ENCODE data around the gene IFT20.
"Not testable (repeated sequence)": the region's sequence is repeated elsewhere in the genome, so short reads cannot be mapped to it uniquely, and the experiment has no call there.

Gene IFT20

DNA sequence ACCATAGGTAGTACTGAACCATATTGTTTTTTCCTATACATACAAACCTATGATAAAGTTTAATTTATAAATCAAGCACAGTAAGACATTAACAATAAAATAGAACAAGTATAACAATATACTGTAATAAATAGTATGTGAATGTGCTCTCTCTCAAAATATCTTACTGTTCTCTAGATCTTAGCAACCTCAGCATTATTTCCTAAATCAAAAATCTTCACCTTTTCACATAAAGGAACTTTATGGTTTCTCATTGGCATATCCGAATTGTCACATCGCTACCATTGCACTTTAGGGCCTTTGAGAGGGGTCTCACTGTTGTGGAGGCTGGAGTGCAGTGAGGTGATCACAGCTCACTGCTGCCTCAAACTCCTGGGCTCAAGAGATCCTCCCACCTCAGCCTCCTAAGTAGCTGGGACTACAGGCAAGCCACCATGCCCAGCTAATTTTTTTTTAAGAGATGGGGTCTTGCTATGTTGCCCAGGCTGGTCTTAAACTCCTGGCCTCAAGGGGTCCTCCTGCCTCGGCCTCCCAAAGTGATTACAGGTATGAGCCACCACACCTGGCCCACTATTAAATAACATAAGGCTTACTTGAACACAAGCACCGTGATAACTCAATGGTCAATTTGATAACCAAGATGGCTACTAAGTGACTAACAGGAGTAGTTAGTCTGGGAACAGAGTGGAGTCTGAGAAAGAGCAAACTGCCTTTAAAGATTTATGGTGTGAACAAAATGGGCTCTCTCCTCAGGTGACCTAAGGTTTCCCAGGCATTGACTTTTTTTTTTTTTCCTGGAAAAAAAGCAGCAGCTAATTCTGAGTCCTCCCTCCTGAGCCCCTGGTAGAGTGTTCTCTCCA, 19.2 kb downstream of the IFT20 start:
- TF ChIP-seq, protein P1, sequence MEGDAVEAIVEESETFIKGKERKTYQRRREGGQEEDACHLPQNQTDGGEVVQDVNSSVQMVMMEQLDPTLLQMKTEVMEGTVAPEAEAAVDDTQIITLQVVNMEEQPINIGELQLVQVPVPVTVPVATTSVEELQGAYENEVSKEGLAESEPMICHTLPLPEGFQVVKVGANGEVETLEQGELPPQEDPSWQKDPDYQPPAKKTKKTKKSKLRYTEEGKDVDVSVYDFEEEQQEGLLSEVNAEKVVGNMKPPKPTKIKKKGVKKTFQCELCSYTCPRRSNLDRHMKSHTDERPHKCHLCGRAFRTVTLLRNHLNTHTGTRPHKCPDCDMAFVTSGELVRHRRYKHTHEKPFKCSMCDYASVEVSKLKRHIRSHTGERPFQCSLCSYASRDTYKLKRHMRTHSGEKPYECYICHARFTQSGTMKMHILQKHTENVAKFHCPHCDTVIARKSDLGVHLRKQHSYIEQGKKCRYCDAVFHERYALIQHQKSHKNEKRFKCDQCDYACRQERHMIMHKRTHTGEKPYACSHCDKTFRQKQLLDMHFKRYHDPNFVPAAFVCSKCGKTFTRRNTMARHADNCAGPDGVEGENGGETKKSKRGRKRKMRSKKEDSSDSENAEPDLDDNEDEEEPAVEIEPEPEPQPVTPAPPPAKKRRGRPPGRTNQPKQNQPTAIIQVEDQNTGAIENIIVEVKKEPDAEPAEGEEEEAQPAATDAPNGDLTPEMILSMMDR (IDR thresholded peaks at IDR 0.05; ENCODE audit: insufficient read depth, low read depth, low read length, missing control alignments), result no peak
- H3K4me3 ChIP-seq (ENCODE audit: low read depth, low read length), result no peak overlapping the region

DNA sequence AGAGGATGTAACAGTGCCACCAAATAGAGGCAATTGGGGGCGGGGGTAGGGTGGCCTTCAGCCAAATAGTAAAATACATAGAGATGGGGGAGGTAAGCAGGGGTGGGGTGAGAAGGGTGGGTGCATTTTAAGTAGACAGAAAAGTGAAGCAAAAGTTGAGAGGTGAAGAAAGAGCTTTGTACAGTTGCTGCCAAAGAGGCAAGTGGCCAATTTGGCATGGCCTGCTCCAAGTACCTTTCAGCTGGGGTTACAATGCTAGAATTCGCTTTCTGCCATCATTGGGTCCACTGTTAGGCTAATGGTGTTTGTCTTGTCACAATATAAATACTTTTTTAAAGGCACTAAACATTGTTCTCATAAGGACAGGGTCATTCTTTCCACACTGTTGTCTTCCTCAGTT, 21.4 kb downstream of the IFT20 start:
- no peak overlapping the region for H3K4me3 ChIP-seq (ENCODE audit: low read depth, low read length)
- TF ChIP-seq, protein P1 (IDR thresholded peaks at IDR 0.05; ENCODE audit: insufficient read depth, low read depth, low read length, missing control alignments), result no peak
- no peak for DNase-seq (ENCODE audit: low read depth)

More for the DNA sequence above, 19.2 kb downstream of the IFT20 start:
- no peak for DNase-seq (ENCODE audit: low read depth)

- no peak for DNase-seq (ENCODE audit: low read depth)
- H3K4me3 ChIP-seq (ENCODE audit: low read depth, low read length), result no peak overlapping the region
- TF ChIP-seq, protein P1 (IDR thresholded peaks at IDR 0.05; ENCODE audit: insufficient read depth, low read depth, low read length, missing control alignments), result no peak
These were observed 28.3 kb downstream of the IFT20 start for GRCh38 chr17:28306954-28307401.

DNA sequence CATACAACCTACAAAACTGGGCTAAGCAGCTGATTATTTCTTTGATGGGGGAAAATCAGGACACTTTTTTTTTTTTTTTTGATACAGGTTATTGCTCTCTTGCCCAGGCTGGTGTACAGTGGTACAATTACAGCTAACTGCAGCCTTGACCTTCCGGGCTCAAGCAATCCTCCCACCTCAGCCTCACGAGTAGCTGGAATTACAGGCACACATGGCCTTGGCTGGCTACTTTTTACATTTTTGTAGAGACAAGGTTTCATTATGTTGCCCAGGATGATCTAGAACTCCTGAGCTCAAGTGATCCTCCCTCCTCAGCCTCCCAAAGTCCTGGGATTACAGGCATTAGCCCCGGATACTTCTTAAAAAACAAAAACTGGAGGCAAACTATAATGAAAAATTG, 36.8 kb downstream of the IFT20 start:
- DNase-seq (ENCODE audit: low read depth), result no peak
- TF ChIP-seq, protein P1 (IDR thresholded peaks at IDR 0.05; ENCODE audit: insufficient read depth, low read depth, low read length, missing control alignments), result no peak
- H3K4me3 ChIP-seq (ENCODE audit: low read depth, low read length), result no peak overlapping the region

DNA sequence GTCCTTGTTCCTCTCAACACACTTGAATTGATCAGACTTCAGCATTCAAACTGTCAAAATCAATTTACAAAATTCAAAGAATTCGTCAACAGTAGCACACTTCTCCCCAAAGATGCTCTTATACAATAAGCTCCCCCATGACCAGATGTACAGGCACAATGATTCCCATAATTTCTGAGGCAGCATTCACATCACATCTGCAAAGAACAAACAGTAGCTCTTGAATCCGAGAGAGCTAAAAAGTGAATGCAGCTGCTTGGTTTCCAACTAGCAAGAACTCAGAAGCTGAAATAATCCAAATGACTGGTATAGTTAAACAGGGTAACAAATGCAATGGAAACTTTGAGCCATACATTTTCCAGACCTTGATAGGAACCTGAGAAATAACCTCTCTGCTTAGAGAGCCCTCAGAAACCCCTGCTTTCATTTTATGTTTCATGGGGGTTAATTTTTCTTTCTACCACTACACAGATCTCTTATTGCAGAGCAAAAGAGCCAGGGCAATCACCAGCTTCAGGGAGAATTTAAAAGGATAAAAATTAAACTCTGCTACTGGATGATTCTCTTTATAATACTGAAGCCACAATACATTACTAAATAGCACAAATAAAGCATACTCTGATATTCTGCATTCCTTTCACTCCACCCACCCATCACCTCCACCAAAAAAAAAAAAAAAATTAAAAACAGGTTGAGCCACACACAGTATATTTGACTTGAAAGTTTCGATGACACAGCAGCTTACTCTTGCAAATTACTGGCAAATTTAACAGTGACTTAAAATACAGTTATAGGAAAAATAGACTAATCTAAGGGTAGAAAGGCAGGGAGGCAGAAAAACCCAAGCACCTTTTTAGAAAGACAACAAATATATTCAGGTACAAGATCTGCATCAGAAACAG, 39.3 kb downstream of the IFT20 start:
- no peak for DNase-seq (ENCODE audit: low read depth)
- no peak overlapping the region for H3K4me3 ChIP-seq (ENCODE audit: low read depth, low read length)
- TF ChIP-seq, protein P1 (IDR thresholded peaks at IDR 0.05; ENCODE audit: insufficient read depth, low read depth, low read length, missing control alignments), result no peak

- no peak for DNase-seq (ENCODE audit: low read depth)
- TF ChIP-seq, protein P1 (IDR thresholded peaks at IDR 0.05; ENCODE audit: insufficient read depth, low read depth, low read length, missing control alignments), result no peak
- no peak overlapping the region for H3K4me3 ChIP-seq (ENCODE audit: low read depth, low read length)
These were observed 41.3 kb downstream of the IFT20 start for GRCh38 chr17:28293994-28294393.

- DNase-seq (ENCODE audit: low read depth); H3K4me3 ChIP-seq (ENCODE audit: low read depth, low read length): not testable (repeated sequence)
These were observed 42.4 kb downstream of the IFT20 start for GRCh38 chr17:28292878-28293277.

Measured in GM12865 (cell line).